HG03469 (cell line): ENCODE measurements around the gene SORCS2.

Source experiments
- ATAC-seq: cut with Tn5 transposase; IDR thresholded peaks from one replicate; pipeline ENCODE4 v1.9.1; 2021; ENCODE audit warnings: mild to moderate bottlenecking, moderate library complexity, moderate number of reproducible peaks; ENCODE audit not compliant: unreplicated experiment

SORCS2 gene

GRCh38 chr4:7366180-7366945 is 174.0 kb downstream of the SORCS2 start:
- no peak for ATAC-seq

DNA sequence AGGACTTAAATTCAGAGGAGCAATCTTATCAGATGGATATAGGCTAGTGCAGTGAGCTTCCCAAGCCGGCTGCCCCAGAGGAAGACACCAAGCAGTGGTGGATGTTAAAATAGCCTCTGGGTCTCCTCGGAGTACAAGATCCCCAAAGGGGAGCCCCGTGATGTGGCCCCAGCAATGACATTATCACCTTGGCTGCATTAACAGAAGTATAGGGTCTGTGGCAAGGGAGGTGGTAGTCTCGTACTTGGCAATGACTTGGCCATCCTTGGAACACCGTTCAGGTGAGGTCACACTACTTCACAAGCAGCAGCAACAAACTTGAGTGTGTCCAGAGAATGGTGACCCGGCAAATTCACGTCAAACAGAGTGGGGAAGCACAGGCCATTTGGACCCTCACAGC is 174.6 kb downstream of the SORCS2 start:
- no peak for ATAC-seq

- no peak for ATAC-seq
These were observed 175.1 kb downstream of the SORCS2 start for GRCh38 chr4:7367406-7367805.

- ATAC-seq = no peak
These were observed 175.5 kb downstream of the SORCS2 start for GRCh38 chr4:7367864-7368277.

DNA sequence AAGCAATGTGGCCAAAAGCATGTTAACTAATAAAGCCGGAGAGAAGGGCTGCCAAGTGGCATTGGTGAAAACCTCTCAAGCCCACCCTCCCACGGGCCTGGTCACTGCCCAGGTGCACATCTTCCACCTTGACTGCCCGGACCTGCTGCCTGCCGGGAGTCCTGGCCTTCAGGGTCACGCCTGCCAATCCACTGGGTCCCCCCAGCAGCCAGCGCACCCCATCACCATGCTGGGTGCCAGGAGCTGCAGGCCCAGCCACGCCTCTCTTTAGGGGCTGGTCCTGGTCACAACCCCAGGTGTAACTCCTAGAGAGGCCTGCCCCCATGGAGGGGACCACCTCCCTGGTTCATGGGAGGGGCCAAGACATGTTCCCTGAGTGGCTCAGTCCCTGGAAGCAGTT is 176.0 kb downstream of the SORCS2 start:
- no peak for ATAC-seq

DNA sequence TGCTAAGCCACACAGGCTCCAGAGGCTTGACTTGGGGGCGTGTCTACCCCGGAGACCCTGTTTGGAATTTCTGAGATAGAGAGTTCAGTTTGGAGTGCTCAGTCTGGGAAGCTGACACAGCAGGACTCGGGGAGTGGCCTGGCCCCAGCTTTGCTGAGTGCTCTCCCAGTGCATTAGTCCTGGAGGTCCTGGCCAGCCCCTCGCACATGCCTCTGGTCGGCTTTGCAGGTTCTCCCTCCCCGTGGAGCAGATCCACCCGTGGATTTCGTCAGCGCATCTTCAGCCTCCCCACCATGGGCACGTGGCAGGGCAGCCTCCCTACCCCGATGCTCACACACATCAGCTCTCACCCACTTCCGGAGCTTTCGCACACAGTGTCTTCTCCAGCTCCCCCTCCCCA is 177.2 kb downstream of the SORCS2 start:
- no peak for ATAC-seq

GRCh38 chr4:7370038-7370437 is 177.7 kb downstream of the SORCS2 start:
- ATAC-seq = no peak

DNA sequence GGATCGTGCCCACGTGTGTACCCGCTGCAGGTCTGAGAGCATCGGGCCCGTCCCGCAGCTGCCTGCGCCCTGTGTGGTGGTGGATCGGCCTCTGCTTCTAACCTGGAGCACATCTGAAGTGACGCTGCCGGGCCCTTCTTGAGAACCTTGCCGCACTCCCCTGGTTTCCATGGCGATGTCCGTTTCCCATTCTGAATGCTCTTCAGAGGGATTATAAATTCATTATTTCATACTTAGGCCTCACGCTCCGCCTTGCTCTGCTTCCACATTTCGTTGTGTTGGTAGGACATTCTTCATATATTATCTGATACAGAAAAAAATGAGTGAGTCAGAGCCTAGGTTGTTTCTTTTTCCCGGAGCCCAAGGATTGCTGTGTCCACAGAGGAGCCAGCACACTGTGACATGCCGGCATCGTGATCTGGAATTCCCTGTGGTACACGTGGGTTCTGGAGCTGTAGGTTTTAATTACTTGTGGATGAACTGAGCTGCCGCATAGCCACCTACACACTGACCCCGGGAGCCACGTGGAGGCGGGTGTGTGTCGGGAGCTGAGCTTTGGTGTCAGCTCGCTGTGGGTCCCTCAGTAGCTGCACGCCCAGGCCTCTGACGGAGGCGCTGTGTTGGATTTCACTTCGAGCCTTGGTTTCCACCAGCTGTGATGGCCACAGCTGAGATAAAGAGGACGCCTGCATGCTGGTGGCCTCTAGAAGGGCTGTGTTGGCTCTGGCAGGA is 179.0 kb downstream of the SORCS2 start:
- ATAC-seq = no peak

DNA sequence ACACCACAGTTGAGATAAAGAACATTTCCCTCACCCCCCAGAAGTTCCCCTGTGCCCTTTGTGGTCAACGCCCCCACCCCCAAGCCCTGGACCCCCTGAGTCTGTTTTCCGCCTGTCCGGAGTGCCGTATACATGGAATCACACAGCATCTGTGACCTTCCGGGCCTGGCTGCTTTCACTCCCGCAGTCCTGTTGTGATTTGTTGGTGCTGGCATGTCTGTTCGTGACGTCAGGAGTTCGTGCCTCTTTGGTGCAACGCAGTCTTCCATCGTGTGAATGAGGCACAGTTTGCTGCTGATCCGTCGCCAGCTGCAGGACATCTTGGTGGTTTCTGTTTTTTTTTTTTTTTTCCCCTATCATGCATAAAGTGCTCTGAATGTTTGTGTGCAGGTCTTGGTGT is 180.3 kb downstream of the SORCS2 start:
- ATAC-seq = no peak

DNA sequence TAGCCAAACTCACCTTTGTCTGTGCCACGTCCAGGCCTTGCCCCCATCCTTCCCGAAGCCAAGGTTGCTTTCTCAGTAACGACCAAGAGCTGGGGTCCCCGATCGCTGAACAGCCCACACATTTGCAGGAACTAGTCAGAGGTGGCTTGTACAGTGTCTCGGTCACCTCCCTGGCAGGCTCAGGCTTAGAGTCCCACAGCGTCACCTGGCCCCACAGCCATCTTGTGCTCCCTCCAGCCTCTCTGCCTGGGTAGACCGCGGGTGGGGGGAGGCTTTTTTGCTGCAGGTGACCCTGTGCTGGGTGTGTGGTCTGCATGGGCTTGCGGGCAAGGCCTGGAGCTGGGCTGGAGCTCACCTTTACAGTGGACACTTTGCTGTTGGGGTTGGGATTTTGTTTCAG is 182.2 kb downstream of the SORCS2 start:
- no peak for ATAC-seq

DNA sequence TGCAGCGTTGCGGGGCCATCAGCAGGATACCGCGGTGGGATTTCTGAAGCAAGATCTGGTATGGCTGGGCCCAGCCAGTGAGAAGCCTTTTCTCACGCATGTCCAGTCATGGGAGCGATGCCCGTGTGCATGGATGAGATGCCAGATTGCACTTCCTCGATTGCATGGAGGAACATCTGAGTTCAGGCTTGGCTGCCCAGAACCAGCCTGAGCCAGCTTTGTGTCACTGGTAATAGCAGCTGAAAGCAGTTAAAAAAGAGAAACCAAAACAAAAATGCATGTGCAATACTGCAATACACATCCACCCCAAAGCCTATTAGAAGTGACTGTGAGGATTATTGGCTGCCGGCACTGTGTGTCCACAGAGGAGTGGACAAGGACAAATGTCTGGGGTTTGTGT is 183.1 kb downstream of the SORCS2 start:
- no peak for ATAC-seq

DNA sequence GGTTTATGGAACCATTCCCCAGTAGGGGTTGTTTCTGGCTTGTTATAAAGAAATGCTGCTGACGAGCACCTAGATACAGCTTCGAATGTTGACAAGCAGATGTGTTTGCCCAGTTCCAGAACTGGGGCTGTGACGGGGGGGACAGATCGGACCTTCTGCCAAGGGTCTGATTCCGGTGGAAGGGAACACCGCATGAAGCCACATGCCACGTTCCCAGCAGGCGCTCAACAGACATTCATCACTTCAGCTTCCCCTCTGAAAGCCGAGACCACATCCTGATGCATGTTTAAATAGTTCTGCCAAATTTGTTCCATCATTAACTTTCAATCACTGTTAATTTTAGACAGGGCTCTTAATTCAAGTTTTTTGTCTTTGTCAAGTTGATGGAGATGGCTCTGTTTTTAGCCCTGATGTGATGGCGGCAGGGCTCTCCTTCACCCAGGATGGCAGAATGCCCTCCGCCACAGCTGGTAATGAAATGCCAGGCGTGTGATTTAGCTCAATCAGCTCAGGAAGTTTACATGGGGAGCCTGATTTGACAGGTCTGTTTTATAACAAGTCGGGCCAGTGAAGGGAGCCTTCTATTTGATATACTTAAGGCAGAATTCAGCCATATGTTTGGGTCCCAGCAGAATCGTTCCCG is 185.0 kb downstream of the SORCS2 start:
- ATAC-seq = no peak

- ATAC-seq = no peak
These were observed 186.8 kb downstream of the SORCS2 start for GRCh38 chr4:7379186-7379585.

GRCh38 chr4:7379719-7380118 is 187.4 kb downstream of the SORCS2 start:
- ATAC-seq = no peak

DNA sequence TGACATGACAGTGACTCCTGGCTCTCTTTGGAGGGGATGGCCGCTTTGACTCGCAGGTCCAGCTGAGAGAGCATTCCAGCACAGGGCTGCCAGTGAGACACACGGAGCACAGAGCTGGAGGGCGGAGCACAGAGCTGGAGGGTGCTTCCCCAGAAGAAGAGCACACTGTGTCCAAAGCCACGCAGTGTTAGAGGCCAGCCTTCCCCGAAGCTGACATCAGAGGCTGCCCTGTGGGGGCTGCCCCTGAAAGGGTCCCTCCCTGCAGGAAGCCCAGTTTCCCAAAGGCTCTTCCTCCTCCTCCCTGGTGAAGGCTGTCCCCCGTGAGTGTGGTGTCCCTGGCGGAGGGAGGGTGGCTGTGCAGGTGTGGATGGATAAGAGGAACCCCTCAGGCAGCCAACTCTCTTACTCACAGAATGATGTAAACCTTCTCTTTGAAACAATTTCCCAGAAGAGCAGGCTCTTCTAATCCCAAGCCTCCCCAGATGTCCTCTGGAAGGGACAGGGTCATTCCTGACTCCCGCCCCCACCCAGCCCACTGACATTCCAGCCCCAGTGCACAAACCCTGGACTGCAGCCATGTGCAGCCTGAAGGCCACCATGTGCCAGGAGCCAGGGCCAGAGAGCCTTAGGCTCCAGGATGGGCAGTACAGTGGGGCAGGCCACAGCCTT is 189.0 kb downstream of the SORCS2 start:
- no peak for ATAC-seq

DNA sequence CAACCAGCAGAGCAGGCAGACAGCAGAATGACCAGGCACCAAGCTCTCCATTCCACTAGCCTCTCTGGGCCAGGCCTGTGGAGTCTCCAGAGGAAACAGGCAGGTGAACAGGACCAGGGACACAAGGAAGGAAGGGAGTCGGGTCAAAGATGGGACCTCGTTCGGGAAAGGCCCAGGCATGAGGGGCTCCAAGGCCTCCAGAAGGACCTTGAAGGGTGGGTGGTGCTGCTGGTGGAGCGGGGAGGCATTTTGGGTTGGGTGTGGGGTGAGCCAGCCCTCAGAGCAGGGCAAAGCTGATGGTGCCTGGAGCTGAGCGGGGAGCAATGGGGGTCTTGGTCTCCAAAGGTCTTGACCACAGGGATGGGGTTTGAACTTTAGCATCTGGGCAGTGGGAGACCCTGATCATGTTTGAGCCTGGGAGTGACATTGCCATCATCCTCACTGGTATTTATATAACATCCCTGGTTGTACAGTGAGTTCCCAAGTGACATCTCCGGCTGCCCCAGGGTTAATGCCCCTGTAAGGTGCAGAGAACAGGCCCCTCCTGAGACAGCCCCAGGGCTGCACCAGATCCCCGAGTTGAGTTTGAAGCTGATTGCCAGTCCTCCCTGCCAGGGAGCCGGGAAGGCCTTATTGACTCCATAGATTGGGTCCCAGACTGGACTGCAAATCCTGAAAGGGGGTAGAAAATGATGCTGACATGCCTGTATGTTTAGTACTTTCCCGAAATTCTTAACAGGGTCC is 189.7 kb downstream of the SORCS2 start:
- no peak for ATAC-seq

DNA sequence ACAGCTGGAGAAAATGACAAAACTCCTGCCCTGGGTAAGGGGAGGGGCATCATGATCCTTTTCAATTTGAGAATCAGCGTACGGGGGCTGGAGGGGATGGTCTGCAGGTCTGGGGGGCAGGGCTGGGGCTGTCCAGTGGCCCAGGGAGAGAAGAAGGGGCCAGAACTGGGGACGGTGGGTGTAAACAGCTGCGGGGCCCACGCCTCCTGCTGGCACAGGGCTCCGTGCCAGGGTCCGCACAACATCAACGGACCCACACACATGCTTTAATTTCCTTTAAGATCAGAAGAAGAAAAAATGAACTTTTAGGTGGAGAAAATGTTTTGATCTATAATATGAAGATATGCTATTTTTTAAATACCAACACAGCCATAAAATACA is 190.3 kb downstream of the SORCS2 start:
- ATAC-seq = no peak

DNA sequence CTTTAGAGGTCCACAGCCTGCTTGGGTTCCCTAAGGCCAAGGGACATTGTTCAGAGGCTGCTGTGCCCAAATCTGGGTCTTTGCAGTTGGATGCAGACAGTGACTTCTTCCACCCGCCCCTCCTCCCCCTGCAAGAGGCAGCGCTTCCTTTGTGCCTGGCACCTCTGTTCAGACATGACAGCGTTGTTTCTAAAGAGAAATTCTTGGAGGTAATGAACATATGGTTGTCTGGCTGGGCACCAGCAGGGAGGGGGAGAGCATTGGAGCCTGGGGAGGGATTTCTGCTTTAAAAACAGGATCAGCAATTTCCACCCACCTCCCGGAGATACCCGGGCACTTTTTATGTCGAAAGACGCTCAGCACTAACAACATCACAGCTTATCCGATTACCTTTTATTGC is 190.9 kb downstream of the SORCS2 start:
- no peak for ATAC-seq

DNA sequence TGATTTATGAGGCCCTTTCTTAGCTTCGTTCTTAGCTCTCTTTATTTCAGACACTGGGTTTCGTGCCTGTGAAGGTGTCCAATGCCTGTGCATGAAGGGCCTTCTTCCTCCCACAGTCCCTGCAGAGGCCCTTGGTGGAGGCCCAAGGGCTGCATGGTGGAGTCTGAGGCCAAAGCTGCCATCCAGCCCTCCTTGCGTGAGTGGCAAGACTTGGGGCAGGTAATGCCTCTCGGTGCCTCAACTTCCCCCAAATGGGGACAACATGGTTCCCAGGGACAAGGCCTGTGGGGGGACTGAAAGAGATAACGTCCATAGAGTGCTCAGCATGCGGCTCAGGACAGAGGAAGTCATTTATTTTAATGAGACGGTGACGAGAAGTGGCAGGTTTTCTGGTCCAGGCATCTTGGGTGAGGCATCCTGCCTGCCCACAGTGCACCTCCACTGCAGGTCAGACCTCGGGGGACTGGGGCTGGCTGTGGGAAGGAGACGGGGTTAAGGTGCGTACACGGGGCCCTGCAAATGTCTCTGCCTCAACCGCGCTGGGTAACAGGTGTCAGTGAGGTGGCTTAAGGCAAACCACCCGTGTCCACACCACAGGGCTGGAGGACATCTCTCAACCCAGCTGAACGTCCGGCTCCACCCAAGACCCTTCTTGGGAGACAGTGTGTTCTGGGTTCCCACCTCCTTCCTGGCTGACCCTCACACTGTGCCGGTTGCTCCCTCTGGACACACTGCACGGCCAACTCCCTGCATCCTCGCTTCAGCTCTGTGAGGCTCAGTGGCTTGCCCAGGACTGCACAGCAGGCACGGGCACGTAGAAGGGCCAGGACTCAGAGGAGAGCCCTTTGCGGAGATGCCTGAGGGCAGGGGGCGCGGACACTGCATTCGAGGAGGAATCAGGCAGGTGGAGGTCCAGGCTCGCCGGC is 191.9 kb downstream of the SORCS2 start:
- ATAC-seq = no peak
